Endothelial cell of umbilical vein (primary cell): Measurements from ENCODE around the gene UFD1. TPM values are rescaled to one million over a fixed set of nuclear protein-coding genes. Genes with fewer than 3 reads are reported as not detected.

Experiments used
- BruUV-seq: library from RNA; stranded (reverse); fragments of 400-500 nt; replicated peaks from 2 replicates; lab custom pipeline; 2021; lab: Mats Ljungman, UMichigan
- CTCF ChIA-PET: fragments of 300-600, 350-600 bp; sonication (Branson Sonifier 250); formaldehyde crosslinking; loops from one replicate; lab custom pipeline; 2021; ENCODE audit warnings: antibody characterized with exemption, inconsistent platforms; lab: Charles Lee
- POLR2A ChIA-PET: fragments of 300-600, 350-600 bp; sonication (Branson Sonifier 250); formaldehyde crosslinking; loops from one replicate; lab custom pipeline; 2021; ENCODE audit warnings: antibody characterized with exemption, inconsistent platforms; lab: Charles Lee
- DNase-seq: peaks from one replicate; pipeline ENCODE4 v3.0.0-alpha.2; 2011; ENCODE audit warnings: low read depth, low spot score
- FAIRE-seq: peaks from 2 replicates; lab custom pipeline; 2011; peaks lifted over from hg19 to GRCh38; lab: Jason Lieb, UNC
- H2AFZ ChIP-seq: 2 replicates; pipeline ENCODE4 v1.6.0; 2012; ENCODE audit warnings: low read depth, low read length, control low read depth, inconsistent platforms
- H3K27ac ChIP-seq: 2 replicates; pipeline ENCODE4 v1.5.1; 2011; ENCODE audit warnings: low read depth, mild to moderate bottlenecking, control low read depth, low read length, moderate library complexity; ENCODE audit not compliant: insufficient read depth
- H3K27me3 ChIP-seq, 2 experiments: 2 replicates each; pipeline versions ENCODE4 v1.6.0 to v1.6.1; 2011; ENCODE audit warnings: low read length in 2 of 2, mixed read lengths in 1 of 2; ENCODE audit not compliant: control insufficient read depth in 2 of 2, insufficient read depth in 2 of 2
- H3K36me3 ChIP-seq, 2 experiments: 2 replicates in 1 of 2; 3 replicates in 1 of 2; pipeline ENCODE4 v1.5.1; 2011; ENCODE audit warnings: low read length in 2 of 2, mild to moderate bottlenecking in 1 of 2, moderate library complexity in 1 of 2; ENCODE audit not compliant: control insufficient read depth in 2 of 2, insufficient read depth in 2 of 2; ENCODE audit errors: extremely low read depth in 1 of 2
- H3K4me1 ChIP-seq: 3 replicates; pipeline ENCODE4 v1.5.1; 2011; ENCODE audit warnings: mild to moderate bottlenecking, low read length; ENCODE audit not compliant: control insufficient read depth, insufficient read depth; ENCODE audit errors: extremely low read depth
- H3K4me2 ChIP-seq: 2 replicates; pipeline ENCODE4 v1.6.1; 2011; ENCODE audit warnings: low read length, control low read depth, mixed read lengths; ENCODE audit not compliant: insufficient read depth
- H3K4me3 ChIP-seq, 3 experiments: fragments of 200-600 bp in 1 of 3; sonication (generic), shearing (Covaris generic) in 1 of 3; replicated peaks in 1 of 3; 2 replicates each; pipeline ENCODE4 v1.5.1; 2011 to 2016; ENCODE audit warnings: control low read depth in 3 of 3, low read length in 3 of 3, mild to moderate bottlenecking in 2 of 3, inconsistent platforms in 1 of 3, low read depth in 1 of 3, moderate library complexity in 1 of 3; ENCODE audit not compliant: insufficient read depth in 1 of 3
- H3K79me2 ChIP-seq: 2 replicates; pipeline ENCODE4 v1.6.0; 2012; ENCODE audit warnings: low read length, inconsistent platforms; ENCODE audit not compliant: control insufficient read depth, insufficient read depth
- H3K9ac ChIP-seq: replicated peaks from 2 replicates; pipeline ENCODE3; 2011; ENCODE audit warnings: low read length, control low read depth; ENCODE audit not compliant: insufficient read depth; ENCODE audit errors: extremely low read depth
- H3K9me1 ChIP-seq: replicated peaks from 3 replicates; pipeline ENCODE4 v1.6.0; 2011; ENCODE audit warnings: mild to moderate bottlenecking, low read length; ENCODE audit not compliant: control insufficient read depth, insufficient read depth; ENCODE audit errors: extremely low read depth
- H3K9me3 ChIP-seq: replicated peaks from 2 replicates; pipeline ENCODE4 v1.5.1; 2012; ENCODE audit warnings: low read length, inconsistent platforms; ENCODE audit not compliant: control insufficient read depth, insufficient read depth
- H4K20me1 ChIP-seq: replicated peaks from 2 replicates; pipeline ENCODE3; 2011; ENCODE audit warnings: mild to moderate bottlenecking, low read length; ENCODE audit not compliant: control insufficient read depth, insufficient read depth; ENCODE audit errors: extremely low read depth
- EZH2 ChIP-seq: IDR thresholded peaks from 2 replicates; pipeline ENCODE4 v1.6.1; 2012; ENCODE audit warnings: borderline replicate concordance, low read depth, mild to moderate bottlenecking, moderate library complexity, low read length, inconsistent platforms; ENCODE audit not compliant: severe bottlenecking
- FOS ChIP-seq: IDR thresholded peaks from 2 replicates; pipeline ENCODE4 v1.6.1; 2011; ENCODE audit warnings: mild to moderate bottlenecking, low read length, moderate library complexity, borderline replicate concordance; ENCODE audit not compliant: insufficient read depth
- GATA2 ChIP-seq: IDR thresholded peaks from 2 replicates; pipeline ENCODE4 v1.7.0; 2011; ENCODE audit warnings: low read depth, mild to moderate bottlenecking, moderate library complexity, mixed read lengths, low read length; ENCODE audit not compliant: insufficient read length, insufficient read depth
- JUN ChIP-seq: IDR thresholded peaks from 2 replicates; pipeline ENCODE4 v1.6.1; 2011; ENCODE audit warnings: borderline replicate concordance, low read depth; ENCODE audit not compliant: insufficient read length, insufficient read depth
- MYC ChIP-seq: IDR thresholded peaks from one replicate; pipeline ENCODE4 v1.6.1; 2011; ENCODE audit warnings: mild to moderate bottlenecking, low read depth, low read length
- POLR2A ChIP-seq: IDR thresholded peaks from 2 replicates; pipeline ENCODE4 v1.6.1; 2012; ENCODE audit warnings: low read depth, mild to moderate bottlenecking, control low read depth, low read length
- POLR2AphosphoS5 ChIP-seq: IDR thresholded peaks from 2 replicates; pipeline ENCODE4 v1.6.1; 2012; ENCODE audit warnings: low read depth, mild to moderate bottlenecking, control low read depth, low read length, moderate library complexity; ENCODE audit not compliant: insufficient read depth
- dilution Hi-C: fragments of 300-500 bp; cut with MboI; formaldehyde crosslinking; loops from one replicate; pipeline ENCODE4 v1.15.0; 2019; ENCODE audit warnings: low sequenced_read_pairs; ENCODE audit not compliant: extremely low pct_ligation_motif_present
- intact Hi-C: fragments of 100-400 bp; cut with micrococcal nuclease; formaldehyde crosslinking; loops from one replicate; pipeline ENCODE4 v1.10.0; 2022
- polyA plus RNA-seq, 4 experiments: library from polyadenylated mRNA; depleted of rRNA in 3 of 4; stranded (reverse) in 3 of 4; unstranded in 1 of 4; fragments of >200 nt; gene quantifications; 2 replicates each; pipeline versions ENCODE4 v1.2.1 to v1.2.3, GENCODE V29; 2011 to 2012; ENCODE audit warnings: missing spikeins in 1 of 4
- total RNA-seq: library from RNA; stranded (reverse); gene quantifications from 2 replicates; pipeline ENCODE4 v1.2.3, GENCODE V29; 2021
- TF ChIP-seq, protein P1 (sequence below): IDR thresholded peaks from 2 replicates; pipeline ENCODE4 v1.6.1; 2011; ENCODE audit not compliant: insufficient read depth, insufficient read length
- TF ChIP-seq, protein P2 (sequence below), 2 donors: IDR thresholded peaks; 1 replicate in 1 of 2; 2 replicates in 1 of 2; pipeline ENCODE4 v1.5.1; 2011; ENCODE audit warnings: low read length in 2 of 2, mild to moderate bottlenecking in 2 of 2, moderate library complexity in 2 of 2, control low read depth in 1 of 2, inconsistent platforms in 1 of 2, low read depth in 1 of 2; ENCODE audit not compliant: insufficient read depth in 1 of 2; ENCODE audit errors: extremely low read depth in 1 of 2

The UFD1 gene
- total and polyA plus RNA-seq, 2 donors (not counting 3 experiments of a cell fraction or from before 2014, with no cell fraction given), result 127 to 228 TPM

DNA sequence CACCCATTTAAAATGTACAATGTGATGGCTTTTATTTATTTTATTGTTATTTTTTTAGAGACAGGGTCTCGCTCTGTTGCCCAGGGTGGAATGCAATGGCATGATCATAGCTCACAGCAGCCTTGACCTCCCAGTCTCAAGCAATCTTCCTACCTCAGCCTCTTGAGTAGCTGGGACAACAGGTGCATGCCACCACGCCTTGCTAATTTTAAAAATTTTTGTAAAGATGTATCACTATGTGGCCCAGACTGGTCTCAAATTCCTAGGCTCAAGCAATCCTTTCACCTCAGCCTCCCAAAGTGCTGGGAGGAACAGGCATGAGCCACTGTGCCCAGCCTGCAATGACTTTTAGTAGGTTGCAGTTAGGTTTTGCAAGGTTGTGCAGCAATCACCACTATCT, 30.9 kb upstream of the UFD1 start:
- H3K4me2 ChIP-seq, result no peak overlapping the region
- ChIA-PET POLR2A (no interaction called here), CTCF (interaction anchor here (1.0 to 1.2 kb wide), 5 partner anchors 11 to 120 kb away, joined by 4 to 8 read pairs (median 5); no protein-coding TSS in a partner anchor)
- no peak overlapping the region for H3K9ac ChIP-seq
- no peaks in the 10 kb centered on the region for H3K4me1 ChIP-seq
- H3K27me3 ChIP-seq, result no peaks in the 10 kb centered on the region
- no peaks in the 10 kb centered on the region for H3K9me3 ChIP-seq
- TF ChIP-seq MYC (no peak), POLR2A (no peak), JUN (no peak), POLR2AphosphoS5 (no peak), GATA2 (no peak), FOS (no peak), EZH2 (no peak)
- TF ChIP-seq, protein P1, sequence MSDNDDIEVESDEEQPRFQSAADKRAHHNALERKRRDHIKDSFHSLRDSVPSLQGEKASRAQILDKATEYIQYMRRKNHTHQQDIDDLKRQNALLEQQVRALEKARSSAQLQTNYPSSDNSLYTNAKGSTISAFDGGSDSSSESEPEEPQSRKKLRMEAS, result no peak
- TF ChIP-seq, protein P2, sequence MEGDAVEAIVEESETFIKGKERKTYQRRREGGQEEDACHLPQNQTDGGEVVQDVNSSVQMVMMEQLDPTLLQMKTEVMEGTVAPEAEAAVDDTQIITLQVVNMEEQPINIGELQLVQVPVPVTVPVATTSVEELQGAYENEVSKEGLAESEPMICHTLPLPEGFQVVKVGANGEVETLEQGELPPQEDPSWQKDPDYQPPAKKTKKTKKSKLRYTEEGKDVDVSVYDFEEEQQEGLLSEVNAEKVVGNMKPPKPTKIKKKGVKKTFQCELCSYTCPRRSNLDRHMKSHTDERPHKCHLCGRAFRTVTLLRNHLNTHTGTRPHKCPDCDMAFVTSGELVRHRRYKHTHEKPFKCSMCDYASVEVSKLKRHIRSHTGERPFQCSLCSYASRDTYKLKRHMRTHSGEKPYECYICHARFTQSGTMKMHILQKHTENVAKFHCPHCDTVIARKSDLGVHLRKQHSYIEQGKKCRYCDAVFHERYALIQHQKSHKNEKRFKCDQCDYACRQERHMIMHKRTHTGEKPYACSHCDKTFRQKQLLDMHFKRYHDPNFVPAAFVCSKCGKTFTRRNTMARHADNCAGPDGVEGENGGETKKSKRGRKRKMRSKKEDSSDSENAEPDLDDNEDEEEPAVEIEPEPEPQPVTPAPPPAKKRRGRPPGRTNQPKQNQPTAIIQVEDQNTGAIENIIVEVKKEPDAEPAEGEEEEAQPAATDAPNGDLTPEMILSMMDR (IDR thresholded peaks at IDR 0.05; ENCODE audit: extremely low read depth in 1 of 2, insufficient read depth in 1 of 2, low read depth in 1 of 2, low read length in 2 of 2), result no peak
- H2AFZ ChIP-seq, result no peak overlapping the region
- FAIRE-seq, result no peak
- no peaks in the 10 kb centered on the region for H3K36me3 ChIP-seq
- no peaks in the 10 kb centered on the region for H3K79me2 ChIP-seq
- dilution Hi-C loops (no loop called here), intact Hi-C loops (no loop called here)
- no peak overlapping the region for H3K4me3 ChIP-seq
- no peaks in the 10 kb centered on the region for H4K20me1 ChIP-seq
- H3K27ac ChIP-seq, result no peak overlapping the region
- no TSS peak for BruUV-seq
- no peaks in the 10 kb centered on the region for H3K9me1 ChIP-seq
- DNase-seq, result no peak
